Skeletal muscle satellite cell (primary cell): ENCODE results near the gene HSD17B13.
"Not testable (repeated sequence)": the region's sequence is repeated elsewhere in the genome, so short reads cannot be mapped to it uniquely, and the experiment has no call there.

ENCODE experiments used
- H3K27me3 ChIP-seq: 2 replicates; pipeline ENCODE4 v1.7.0; 2013; ENCODE audit warnings: low read length; ENCODE audit not compliant: control insufficient read depth, insufficient read depth
- H3K36me3 ChIP-seq: 2 replicates; pipeline ENCODE4 v1.7.0; 2013; ENCODE audit warnings: mild to moderate bottlenecking, control low read depth, low read length; ENCODE audit not compliant: insufficient read depth
- H3K4me1 ChIP-seq: 2 replicates; pipeline ENCODE4 v1.7.0; 2013; ENCODE audit warnings: low read length; ENCODE audit not compliant: control insufficient read depth, insufficient read depth
- H3K4me2 ChIP-seq: 2 replicates; pipeline ENCODE4 v1.7.0; 2013; ENCODE audit warnings: mild to moderate bottlenecking, low read length
- H3K4me3 ChIP-seq: 2 replicates; pipeline ENCODE4 v1.7.0; 2013; ENCODE audit warnings: low read length
- H3K9ac ChIP-seq: 2 replicates; pipeline ENCODE4 v1.7.0; 2013; ENCODE audit warnings: mild to moderate bottlenecking, low read depth, low read length, moderate library complexity
- H3K9me3 ChIP-seq: replicated peaks from 2 replicates; pipeline ENCODE4 v1.7.0; 2013; ENCODE audit warnings: mild to moderate bottlenecking, control low read depth, low read length

HSD17B13 gene

DNA sequence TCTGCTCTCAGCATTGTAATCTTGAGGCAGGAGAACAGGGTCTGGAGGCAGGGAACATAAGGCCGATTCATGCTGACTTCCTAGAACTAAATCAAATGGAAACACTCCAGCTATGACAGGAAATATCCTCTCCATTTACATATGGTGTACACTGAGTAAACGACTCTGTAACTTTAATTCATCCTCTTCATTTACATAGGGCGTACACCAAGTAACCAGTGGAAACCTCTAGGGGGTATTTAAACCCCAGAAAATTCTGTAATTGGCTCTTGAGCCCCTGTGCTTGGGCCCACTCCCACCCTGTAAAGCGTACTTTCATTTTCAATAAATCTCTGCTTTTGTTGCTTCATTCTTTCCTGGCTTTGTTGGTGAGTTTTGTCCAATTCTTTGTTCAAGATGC lies 7.7 kb downstream of the HSD17B13 start:
- H3K4me3 ChIP-seq, H3K27me3 ChIP-seq, H3K9ac ChIP-seq, H3K4me1 ChIP-seq, H3K9me3 ChIP-seq, H3K36me3 ChIP-seq: not testable (repeated sequence)
- H3K4me2 ChIP-seq: peak overlapping the region; percentile 59

DNA sequence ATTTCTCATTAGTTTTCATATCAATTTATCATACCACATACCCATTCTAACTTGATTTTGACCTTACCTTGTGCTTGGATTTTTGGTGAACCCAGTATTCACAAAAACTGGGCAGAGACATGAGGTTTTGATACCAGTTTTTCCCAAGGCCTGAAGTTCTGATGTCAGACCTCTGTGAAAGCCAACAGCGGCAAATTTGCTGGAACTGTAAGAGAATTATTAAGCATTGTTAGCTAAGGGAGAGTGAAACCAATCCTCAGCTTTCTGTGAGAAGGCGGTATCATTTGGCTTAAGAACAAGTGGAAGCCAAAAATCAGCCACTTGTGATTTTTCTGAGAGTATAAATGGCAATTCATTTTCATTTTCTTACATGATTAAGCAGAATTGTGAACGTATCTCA lies 8.9 kb downstream of the HSD17B13 start:
- H3K36me3 ChIP-seq: no peaks in the 10 kb centered on the region
- H3K9me3 ChIP-seq: no peaks in the 10 kb centered on the region
- no peak overlapping the region for H3K4me2 ChIP-seq
- H3K4me3 ChIP-seq: no peak overlapping the region
- H3K4me1 ChIP-seq: peaks cover 5% of the 10 kb centered on the region
- no peak overlapping the region for H3K9ac ChIP-seq
- no peaks in the 10 kb centered on the region for H3K27me3 ChIP-seq

DNA sequence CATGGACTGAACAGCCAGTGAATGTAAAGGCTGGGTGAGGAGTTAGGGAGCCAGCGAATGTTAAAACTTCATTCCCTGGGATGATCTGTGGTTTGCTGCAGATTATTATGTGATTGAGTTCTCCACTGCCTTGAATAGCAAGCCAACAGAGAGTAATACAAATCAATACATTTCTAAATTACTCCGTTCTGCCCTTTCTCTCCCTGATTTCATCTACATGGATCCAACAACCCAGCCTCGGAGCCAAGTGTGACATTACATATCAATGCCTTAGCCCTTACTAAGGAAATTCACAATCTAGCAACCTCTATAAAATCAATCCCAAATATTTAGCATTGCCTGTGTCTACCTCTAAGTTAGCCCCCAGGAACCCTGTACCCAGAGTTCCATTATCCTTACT lies 11.0 kb downstream of the HSD17B13 start:
- no peaks in the 10 kb centered on the region for H3K36me3 ChIP-seq
- no peaks in the 10 kb centered on the region for H3K9me3 ChIP-seq
- H3K4me3 ChIP-seq: no peak overlapping the region
- H3K4me1 ChIP-seq: peaks cover 5% of the 10 kb centered on the region
- H3K9ac ChIP-seq: no peak overlapping the region
- H3K4me2 ChIP-seq: no peak overlapping the region
- no peaks in the 10 kb centered on the region for H3K27me3 ChIP-seq

DNA sequence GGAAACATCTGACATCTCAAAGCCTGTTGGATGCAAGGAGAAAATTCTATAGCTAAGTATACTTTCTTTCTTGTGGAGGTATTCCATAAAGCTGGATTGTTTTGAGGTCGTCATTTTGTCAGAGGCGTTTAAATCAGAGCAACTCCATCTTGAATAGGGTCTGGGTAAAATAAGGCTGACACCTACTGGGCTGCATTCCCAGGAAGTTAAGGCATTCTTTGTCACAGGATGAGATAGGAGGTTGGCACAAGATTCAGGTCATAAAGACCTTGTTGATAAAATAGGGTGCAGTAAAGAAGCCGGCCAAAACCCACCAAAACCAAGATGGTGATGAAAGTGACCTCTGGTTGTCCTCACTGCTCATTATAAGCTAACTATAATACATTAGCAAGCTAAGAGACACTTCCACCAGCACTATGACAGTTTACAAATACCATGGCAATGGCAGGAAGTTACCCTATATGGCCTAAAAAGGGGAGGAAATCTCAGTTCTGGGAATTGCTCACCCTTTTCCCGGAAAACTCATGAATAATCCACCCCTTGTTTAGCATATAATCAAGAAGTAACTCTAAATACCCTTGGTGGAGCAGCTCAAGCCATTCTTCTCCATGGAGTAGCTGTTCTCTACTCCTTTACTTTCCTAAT lies 11.9 kb downstream of the HSD17B13 start:
- no peak overlapping the region for H3K4me3 ChIP-seq
- H3K9ac ChIP-seq: no peak overlapping the region
- H3K9me3 ChIP-seq: no peaks in the 10 kb centered on the region
- H3K4me2 ChIP-seq: no peak overlapping the region
- H3K4me1 ChIP-seq: peaks cover 5% of the 10 kb centered on the region
- no peaks in the 10 kb centered on the region for H3K27me3 ChIP-seq
- no peaks in the 10 kb centered on the region for H3K36me3 ChIP-seq

DNA sequence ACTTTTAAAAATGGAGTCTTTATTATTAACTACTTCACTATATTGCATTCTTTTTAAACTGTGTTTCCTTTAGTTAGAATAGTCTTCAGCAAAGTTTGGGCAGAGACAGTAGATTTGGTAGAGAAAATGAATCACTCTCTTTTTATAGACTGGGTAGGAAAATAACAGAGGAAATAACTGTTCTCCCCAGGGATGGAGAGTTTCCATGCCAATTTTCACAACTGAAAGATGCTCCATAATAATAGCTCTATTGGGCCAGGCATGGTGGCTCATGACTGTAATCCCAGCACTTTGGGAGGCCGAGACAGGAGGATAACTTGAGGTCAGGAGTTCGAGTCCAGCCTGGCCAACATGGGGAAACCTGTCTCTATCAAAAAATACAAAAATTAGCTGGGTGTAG lies 13.1 kb downstream of the HSD17B13 start:
- Histone ChIP-seq H3K36me3 (no peaks in the 10 kb centered on the region), H3K9ac (no peak overlapping the region), H3K9me3 (no peaks in the 10 kb centered on the region)

DNA sequence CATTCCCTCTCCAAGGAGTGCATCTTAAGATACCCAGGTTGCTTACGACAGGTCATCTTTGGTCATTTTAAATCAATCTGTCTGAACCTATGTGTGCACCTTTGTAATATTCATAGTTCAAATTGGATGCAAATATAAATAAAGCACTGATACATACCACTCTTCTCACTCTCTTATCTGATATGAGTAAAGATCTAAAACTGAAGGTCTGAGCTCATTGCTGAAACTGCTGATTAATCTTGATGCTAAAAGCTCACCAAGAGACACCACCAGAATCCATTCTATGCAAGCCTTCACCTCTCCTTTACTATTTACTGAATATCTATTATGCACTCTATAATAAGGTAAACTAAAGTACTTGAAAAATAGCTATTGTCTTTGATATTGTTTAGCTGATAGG lies 16.6 kb downstream of the HSD17B13 start:
- Histone ChIP-seq H3K27me3 (no peaks in the 10 kb centered on the region), H3K4me2 (no peak overlapping the region), H3K9ac (no peak overlapping the region), H3K36me3 (no peaks in the 10 kb centered on the region), H3K4me1 (no peaks in the 10 kb centered on the region), H3K9me3 (no peaks in the 10 kb centered on the region), H3K4me3 (no peak overlapping the region)

More for the DNA sequence above, 13.1 kb downstream of the HSD17B13 start:
- no peaks in the 10 kb centered on the region for H3K27me3 ChIP-seq
- H3K4me1 ChIP-seq: no peaks in the 10 kb centered on the region
- no peak overlapping the region for H3K4me3 ChIP-seq
- no peak overlapping the region for H3K4me2 ChIP-seq

DNA sequence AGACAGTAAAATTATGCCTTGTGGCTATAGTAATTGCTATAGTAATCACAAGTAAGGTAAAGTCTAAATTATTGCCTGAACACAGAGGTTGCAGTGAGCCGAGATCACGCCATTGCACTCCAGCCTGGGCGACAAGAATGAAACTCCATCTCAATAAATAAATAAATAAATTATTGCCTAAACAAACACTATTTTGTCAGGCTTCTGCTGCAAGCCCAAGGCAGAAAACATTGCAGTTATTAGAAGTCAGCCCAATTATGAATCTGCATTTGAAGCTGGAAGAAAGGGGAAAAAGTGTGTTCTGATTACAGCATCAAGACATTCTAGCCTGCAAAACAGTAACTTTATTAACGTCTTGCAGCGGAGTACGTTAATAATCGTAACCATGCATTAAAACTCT lies 17.1 kb downstream of the HSD17B13 start:
- no peaks in the 10 kb centered on the region for H3K27me3 ChIP-seq
- no peaks in the 10 kb centered on the region for H3K9me3 ChIP-seq
- H3K4me3 ChIP-seq: no peak overlapping the region
- H3K4me1 ChIP-seq: no peaks in the 10 kb centered on the region
- H3K36me3 ChIP-seq: no peaks in the 10 kb centered on the region
- no peak overlapping the region for H3K4me2 ChIP-seq
- H3K9ac ChIP-seq: no peak overlapping the region

DNA sequence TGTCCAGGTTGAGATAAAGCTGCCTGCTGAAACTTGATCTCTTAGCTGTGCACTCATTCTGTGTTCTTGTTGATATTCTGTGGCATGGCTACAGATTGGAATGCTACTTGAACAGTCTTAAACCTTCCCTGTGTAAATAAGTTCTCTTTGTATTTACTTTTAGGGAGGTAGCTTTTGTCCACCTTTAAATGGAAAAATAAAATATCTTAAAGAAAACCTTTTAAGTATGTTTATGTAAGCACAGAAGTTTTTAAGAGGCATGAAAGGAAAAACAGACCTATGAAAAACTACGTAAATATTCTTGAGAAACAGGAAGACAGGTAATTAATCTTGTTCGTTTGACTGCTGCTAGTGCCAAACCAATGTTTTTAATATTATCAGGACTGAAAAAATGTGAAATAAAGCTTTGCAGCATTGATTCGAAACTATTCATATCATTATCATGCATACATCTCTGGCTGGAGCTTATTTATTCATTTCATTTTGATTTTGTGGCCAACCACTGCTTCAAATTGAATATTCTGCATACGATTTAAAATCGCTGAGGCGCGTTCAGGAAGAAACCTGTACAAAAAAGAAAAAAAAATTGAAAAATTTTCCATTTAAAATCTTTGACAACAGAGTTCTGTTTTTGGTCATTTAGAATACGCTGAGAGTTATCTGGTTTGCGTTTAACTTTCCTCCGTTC lies 17.8 kb downstream of the HSD17B13 start:
- H3K4me1 ChIP-seq: no peaks in the 10 kb centered on the region
- no peak overlapping the region for H3K9ac ChIP-seq
- H3K4me3 ChIP-seq: no peak overlapping the region
- no peaks in the 10 kb centered on the region for H3K27me3 ChIP-seq
- H3K36me3 ChIP-seq: no peaks in the 10 kb centered on the region
- H3K4me2 ChIP-seq: no peak overlapping the region
- H3K9me3 ChIP-seq: no peaks in the 10 kb centered on the region

DNA sequence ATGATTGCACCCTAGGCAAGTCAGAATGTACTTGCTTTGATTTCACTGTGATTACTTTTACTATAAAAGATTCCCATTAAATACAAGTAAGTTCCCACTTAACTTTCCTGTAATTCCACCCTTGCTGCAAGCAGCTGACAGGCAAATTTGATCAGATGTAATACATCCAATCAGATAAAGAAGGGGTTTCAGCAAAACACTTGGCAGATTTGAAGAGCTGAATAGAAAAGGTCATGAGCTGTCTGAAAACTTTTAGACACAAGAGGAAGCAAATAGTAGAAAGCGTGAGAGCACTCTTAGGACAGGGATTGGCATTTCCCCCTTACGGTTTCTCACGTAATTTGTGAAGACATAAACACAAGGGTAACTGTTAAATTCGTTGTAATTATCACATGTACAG lies 22.8 kb downstream of the HSD17B13 start:
- Histone ChIP-seq H3K9me3 (no peaks in the 10 kb centered on the region), H3K4me1 (no peaks in the 10 kb centered on the region), H3K36me3 (no peaks in the 10 kb centered on the region), H3K27me3 (no peaks in the 10 kb centered on the region), H3K4me2 (no peak overlapping the region), H3K4me3 (no peak overlapping the region), H3K9ac (no peak overlapping the region)

DNA sequence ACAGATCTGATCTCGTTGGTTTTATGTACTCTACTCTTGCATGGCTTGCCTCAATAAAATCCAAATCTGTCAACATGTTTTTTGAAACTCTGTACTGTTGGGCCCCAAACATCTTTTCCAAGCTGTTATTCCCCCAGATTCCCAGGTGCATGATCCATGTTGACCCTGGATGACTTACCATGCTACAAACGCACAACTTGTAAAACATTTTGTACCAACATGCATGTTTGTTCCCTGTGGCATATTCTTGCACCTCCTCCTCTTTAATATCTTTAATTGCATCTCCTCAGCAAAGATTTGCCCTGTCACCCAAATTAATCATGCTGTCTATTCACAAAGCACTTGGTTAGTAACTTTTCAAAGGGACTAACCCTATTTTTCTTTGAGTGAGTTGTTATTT lies 24.3 kb downstream of the HSD17B13 start:
- H3K9ac ChIP-seq: no peak overlapping the region
- no peaks in the 10 kb centered on the region for H3K9me3 ChIP-seq
- no peaks in the 10 kb centered on the region for H3K36me3 ChIP-seq
- no peaks in the 10 kb centered on the region for H3K4me1 ChIP-seq
- no peak overlapping the region for H3K4me2 ChIP-seq
- no peaks in the 10 kb centered on the region for H3K27me3 ChIP-seq
- no peak overlapping the region for H3K4me3 ChIP-seq

DNA sequence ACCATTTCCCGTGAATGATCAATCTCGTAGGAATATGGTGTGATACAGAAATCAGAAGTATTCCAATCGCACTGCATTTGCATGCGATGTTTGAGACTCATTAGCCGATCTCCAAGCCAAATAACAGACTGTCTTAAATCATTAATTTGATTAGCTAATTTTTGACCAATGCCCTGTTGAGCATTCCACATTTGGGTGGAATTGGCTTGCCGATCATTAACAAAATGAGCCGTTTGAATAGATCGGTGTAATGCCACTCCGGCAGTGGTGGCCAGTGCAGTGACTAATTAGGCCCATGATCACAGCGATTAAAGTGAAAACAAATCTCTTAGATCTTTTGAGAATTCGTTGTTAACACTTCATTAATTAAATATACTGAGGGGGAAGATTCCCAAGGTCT lies 27.8 kb downstream of the HSD17B13 start:
- H3K4me3 ChIP-seq, H3K9me3 ChIP-seq, H3K4me2 ChIP-seq, H3K36me3 ChIP-seq, H3K27me3 ChIP-seq, H3K9ac ChIP-seq, H3K4me1 ChIP-seq: not testable (repeated sequence)

DNA sequence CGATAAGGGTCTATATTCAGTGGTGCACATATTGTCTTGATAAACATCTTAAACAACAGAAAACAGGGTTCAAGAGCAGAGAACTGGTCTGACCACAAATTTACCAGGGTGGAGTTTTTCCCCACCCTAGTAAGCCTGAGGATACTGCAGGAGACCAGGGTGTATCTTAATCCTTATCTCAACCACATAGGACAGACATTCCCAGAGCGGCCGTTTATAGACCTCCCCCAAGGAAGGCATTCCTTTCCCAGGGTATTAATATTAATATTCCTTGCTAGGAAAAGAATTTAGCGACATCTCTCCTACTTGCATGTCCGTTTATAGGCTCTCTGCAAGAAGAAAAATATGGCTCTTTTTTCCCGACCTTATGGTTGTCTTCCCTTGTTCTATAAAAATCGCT lies 28.8 kb downstream of the HSD17B13 start:
- H3K9me3 ChIP-seq, H3K4me3 ChIP-seq, H3K9ac ChIP-seq, H3K36me3 ChIP-seq, H3K4me1 ChIP-seq, H3K4me2 ChIP-seq, H3K27me3 ChIP-seq: not testable (repeated sequence)
